H9 (cell line): Measurements from ENCODE around the gene HAT1. TPM values are rescaled to one million over a fixed set of nuclear protein-coding genes. Genes with fewer than 3 reads are reported as not detected.
"Not testable (repeated sequence)": the region's sequence is repeated elsewhere in the genome, so short reads cannot be mapped to it uniquely, and the experiment has no call there.

Experiments used
- DNase-seq: peaks from one replicate; pipeline ENCODE4 v3.0.0-alpha.2; 2017
- H2AFZ ChIP-seq: one replicate; pipeline ENCODE4 v1.6.1; 2013; ENCODE audit warnings: mild to moderate bottlenecking, low read length, control low read depth, moderate library complexity
- H2AK5ac ChIP-seq: 2 replicates; pipeline ENCODE4 v1.6.1; 2013; ENCODE audit warnings: low read length, control low read depth, mixed read lengths; ENCODE audit not compliant: insufficient read length
- H2BK120ac ChIP-seq: one replicate; pipeline ENCODE4 v1.6.1; 2013; ENCODE audit warnings: low read depth, mild to moderate bottlenecking, low read length, control low read depth, inconsistent platforms; ENCODE audit not compliant: poor library complexity, severe bottlenecking
- H2BK12ac ChIP-seq: 2 replicates; pipeline ENCODE4 v1.6.1; 2013; ENCODE audit warnings: low read length, control low read depth, mixed read lengths, low read depth; ENCODE audit not compliant: insufficient read length
- H2BK15ac ChIP-seq: 2 replicates; pipeline ENCODE4 v1.6.1; 2013; ENCODE audit warnings: low read depth, low read length, control low read depth
- H2BK20ac ChIP-seq: one replicate; pipeline ENCODE4 v1.6.1; 2013; ENCODE audit warnings: low read depth, mild to moderate bottlenecking, low read length, control low read depth, inconsistent platforms; ENCODE audit not compliant: poor library complexity, severe bottlenecking
- H2BK5ac ChIP-seq: 2 replicates; pipeline ENCODE4 v1.6.1; 2013; ENCODE audit warnings: low read length, control low read depth, mixed read lengths; ENCODE audit not compliant: insufficient read length
- H3K14ac ChIP-seq: 2 replicates; pipeline ENCODE4 v1.6.1; 2013; ENCODE audit warnings: low read length, control low read depth; ENCODE audit not compliant: insufficient read depth
- H3K18ac ChIP-seq: 2 replicates; pipeline ENCODE4 v1.6.1; 2013; ENCODE audit warnings: low read depth, mild to moderate bottlenecking, mixed read lengths, low read length, control low read depth; ENCODE audit not compliant: insufficient read length
- H3K23ac ChIP-seq: 2 replicates; pipeline ENCODE4 v1.6.1; 2013; ENCODE audit warnings: low read length, control low read depth, mixed read lengths, low read depth; ENCODE audit not compliant: insufficient read length
- H3K23me2 ChIP-seq: 2 replicates; pipeline ENCODE4 v1.6.1; 2013; ENCODE audit warnings: low read depth, mild to moderate bottlenecking, mixed read lengths, low read length, control low read depth; ENCODE audit not compliant: insufficient read length, poor library complexity, severe bottlenecking
- H3K27ac ChIP-seq: 2 replicates; pipeline ENCODE4 v1.5.1; 2013; ENCODE audit warnings: low read length, control low read depth, mixed read lengths, low read depth; ENCODE audit not compliant: insufficient read length
- H3K27me3 ChIP-seq: 2 replicates; pipeline ENCODE4 v1.6.1; 2013; ENCODE audit warnings: low read length, control low read depth, inconsistent platforms; ENCODE audit not compliant: insufficient read depth
- H3K4ac ChIP-seq: 2 replicates; pipeline ENCODE4 v1.6.1; 2013; ENCODE audit warnings: low read depth, mild to moderate bottlenecking, control low read depth, inconsistent platforms, low read length, moderate library complexity
- H3K4me1 ChIP-seq: 2 replicates; pipeline ENCODE4 v1.6.1; 2013; ENCODE audit warnings: low read length, control low read depth, inconsistent platforms; ENCODE audit not compliant: insufficient read depth
- H3K4me2 ChIP-seq: 2 replicates; pipeline ENCODE4 v1.6.1; 2013; ENCODE audit warnings: low read length, control low read depth, mixed read lengths; ENCODE audit not compliant: insufficient read length, insufficient read depth
- H3K56ac ChIP-seq: 2 replicates; pipeline ENCODE4 v1.6.1; 2013; ENCODE audit warnings: low read depth, mild to moderate bottlenecking, mixed read lengths, low read length, control low read depth; ENCODE audit not compliant: insufficient read length
- H3K79me1 ChIP-seq: 2 replicates; pipeline ENCODE4 v1.6.1; 2013; ENCODE audit warnings: low read depth, mild to moderate bottlenecking, moderate library complexity, low read length, control low read depth, inconsistent platforms; ENCODE audit not compliant: insufficient read depth, poor library complexity, severe bottlenecking
- H3K79me2 ChIP-seq: 2 replicates; pipeline ENCODE4 v1.6.1; 2013; ENCODE audit warnings: low read length, control low read depth, inconsistent platforms; ENCODE audit not compliant: insufficient read depth
- H3K9ac ChIP-seq: 2 replicates; pipeline ENCODE4 v1.6.1; 2013; ENCODE audit warnings: low read length, control low read depth, mixed read lengths; ENCODE audit not compliant: insufficient read length; ENCODE audit errors: extremely low read depth
- H3K9me3 ChIP-seq: one replicate; pipeline ENCODE4 v1.6.1; 2013; ENCODE audit warnings: low read depth, low read length, inconsistent platforms; ENCODE audit not compliant: control insufficient read depth
- H3T11ph ChIP-seq: one replicate; pipeline ENCODE4 v1.6.1; 2013; ENCODE audit warnings: mild to moderate bottlenecking, low read length, control low read depth, inconsistent platforms
- H4K20me1 ChIP-seq: one replicate; pipeline ENCODE4 v1.6.1; 2013; ENCODE audit not compliant: control insufficient read depth, insufficient read length, insufficient read depth
- H4K5ac ChIP-seq: 2 replicates; pipeline ENCODE4 v1.6.1; 2013; ENCODE audit warnings: low read depth, mild to moderate bottlenecking, mixed read lengths, low read length, control low read depth; ENCODE audit not compliant: insufficient read length
- H4K8ac ChIP-seq: replicated peaks from 2 replicates; pipeline ENCODE4 v1.6.1; 2013; ENCODE audit warnings: low read length, control low read depth, mixed read lengths, low read depth; ENCODE audit not compliant: insufficient read length
- H4K91ac ChIP-seq: 2 replicates; pipeline ENCODE4 v1.6.1; 2013; ENCODE audit warnings: low read depth, mild to moderate bottlenecking, moderate library complexity, mixed read lengths, low read length, control low read depth; ENCODE audit not compliant: insufficient read length
- H3K27ac Mint-ChIP-seq, 3 experiments: 2 replicates in 2 of 3; 3 replicates in 1 of 3; pipeline ENCODE4 v1.8.0; 2020 to 2021; ENCODE audit warnings: mixed read lengths in 3 of 3, mild to moderate bottlenecking in 1 of 3, moderate library complexity in 1 of 3
- H3K27me3 Mint-ChIP-seq: 2 replicates; pipeline ENCODE4 v1.8.0; 2021; ENCODE audit warnings: low read depth, mild to moderate bottlenecking, moderate library complexity, mixed read lengths
- H3K36me3 Mint-ChIP-seq, 3 experiments: 2 replicates in 2 of 3; 3 replicates in 1 of 3; pipeline ENCODE4 v1.8.0; 2020 to 2021; ENCODE audit warnings: low read depth in 3 of 3, mixed read lengths in 3 of 3; ENCODE audit not compliant: insufficient read depth in 1 of 3
- H3K4me1 Mint-ChIP-seq, 2 experiments: 2 replicates each; pipeline ENCODE4 v1.8.0; 2020; ENCODE audit warnings: mixed read lengths in 2 of 2
- H3K4me3 Mint-ChIP-seq, 2 experiments: 2 replicates in 1 of 2; 3 replicates in 1 of 2; pipeline ENCODE4 v1.8.0; 2020 to 2021; ENCODE audit warnings: mild to moderate bottlenecking in 2 of 2, mixed read lengths in 2 of 2, moderate library complexity in 1 of 2
- H3K9me3 Mint-ChIP-seq, 2 experiments: 2 replicates in 1 of 2; 3 replicates in 1 of 2; pipeline ENCODE4 v1.8.0; 2020; ENCODE audit warnings: mild to moderate bottlenecking in 2 of 2, mixed read lengths in 2 of 2, moderate library complexity in 1 of 2
- CTCF ChIP-seq: fragments of 200-600 bp; sonication (generic); conservative IDR thresholded peaks from 3 replicates; pipeline ENCODE4 v1.8.0; 2021; ENCODE audit warnings: antibody characterized with exemption, mild to moderate bottlenecking
- WGBS: extraction: QIAGEN DNeasy Blood & Tissue Kit; methylation state at CpG from one replicate; pipeline ENCODE4 v1.1.7; 2013; ENCODE audit warnings: missing lambda C conversion rate, low lambda C conversion rate, mixed read lengths; ENCODE audit not compliant: insufficient read length; ENCODE audit errors: extremely low coverage; 5-methylcytosine and 5-hydroxymethylcytosine counted together
- total RNA-seq: library from RNA; stranded (reverse); gene quantifications from 2 replicates; pipeline ENCODE4 v1.2.1, GENCODE V29; 2021

HAT1 gene
- total RNA-seq, 1 experiment from 2014 or later, result 73.0 TPM

- Histone ChIP-seq H3K56ac (no peak overlapping the region), H3K4me2 (no peak overlapping the region), H2BK5ac (no peak overlapping the region), H2BK120ac (no peak overlapping the region), H3K14ac (no peak overlapping the region), H3K27me3 (no peaks in the 10 kb centered on the region), H2BK15ac (no peak overlapping the region), H4K5ac (no peak overlapping the region), H3K9ac (no peak overlapping the region), H2BK20ac (no peak overlapping the region), H3K4ac (no peak overlapping the region), H3K23me2 (peaks cover 4% of the 10 kb centered on the region), H3K23ac (no peak overlapping the region), H4K8ac (no peak overlapping the region), H3K79me1 (no peaks in the 10 kb centered on the region), H2AK5ac (no peak overlapping the region), H4K20me1 (no peaks in the 10 kb centered on the region), H3K18ac (no peak overlapping the region), H2AFZ (no peak overlapping the region), H3T11ph (no peak overlapping the region), H3K9me3 (no peaks in the 10 kb centered on the region), H2BK12ac (no peak overlapping the region), H3K4me1 (peaks cover 3% of the 10 kb centered on the region; the same call in 1 of the 2 replicates), H3K27ac (no peak overlapping the region), H4K91ac (no peak overlapping the region), H3K79me2 (no peaks in the 10 kb centered on the region)
- Mint-ChIP-seq H3K4me1 (peaks cover 14 to 15% of the 10 kb centered on the region in 2 experiments), H3K27ac (no peak overlapping the region), H3K4me3 (no peak overlapping the region), H3K9me3 (peaks cover 11 to 12% of the 10 kb centered on the region in 2 experiments), H3K27me3 (peaks cover 1% of the 10 kb centered on the region; the same call in 1 of the 2 replicates), H3K36me3 (peaks cover 2 to 7% (median 4%) of the 10 kb centered on the region in 3 experiments; a peak in 6 of 7 replicates)
- no peak for TF ChIP-seq CTCF
- no peak for DNase-seq
- no CpG with 5 or more reads among the region's 1 CpG for WGBS
These were observed 26.5 kb upstream of the HAT1 start for GRCh38 chr2:171895786-171896185.

GRCh38 chr2:171899623-171900282 is 22.5 kb upstream of the HAT1 start:
- H2AFZ ChIP-seq, H3K4me3 Mint-ChIP-seq, H4K5ac ChIP-seq, H2BK12ac ChIP-seq, H3K4me1 Mint-ChIP-seq, H3K36me3 Mint-ChIP-seq, H3K14ac ChIP-seq, H3K27ac Mint-ChIP-seq, H4K91ac ChIP-seq, H2AK5ac ChIP-seq, H3K27me3 Mint-ChIP-seq, H2BK15ac ChIP-seq, H3K23me2 ChIP-seq, H3K27me3 ChIP-seq, H4K8ac ChIP-seq, H3K18ac ChIP-seq, DNase-seq, H2BK120ac ChIP-seq, H3K4me1 ChIP-seq, H3K9me3 ChIP-seq, H3K56ac ChIP-seq, H3T11ph ChIP-seq, H3K23ac ChIP-seq, H3K27ac ChIP-seq, H3K9ac ChIP-seq, H3K4me2 ChIP-seq, H3K79me2 ChIP-seq, H2BK20ac ChIP-seq, H3K79me1 ChIP-seq, H2BK5ac ChIP-seq, H3K4ac ChIP-seq, H4K20me1 ChIP-seq: not testable (repeated sequence)
- WGBS, result no CpG with 5 or more reads among the region's 58 CpGs
- H3K9me3 Mint-ChIP-seq, result peaks cover 11 to 12% of the 10 kb centered on the region in 2 experiments
